A673 (cell line): ENCODE data around the gene PMM2.

ENCODE experiments used
- CTCF ChIP-seq: fragments of 300-800, 200-600 bp; sonication (generic); conservative IDR thresholded peaks from 2 replicates; pipeline ENCODE4 v1.5.1; 2017; ENCODE audit warnings: low read depth, mild to moderate bottlenecking, antibody characterized with exemption, low read length, moderate library complexity, mixed read lengths
- EZH2 ChIP-seq: fragments of 200-600 bp; sonication (generic); IDR thresholded peaks from 2 replicates; pipeline ENCODE4 v1.6.1; 2017; ENCODE audit warnings: borderline replicate concordance, low read depth, mild to moderate bottlenecking, mixed read lengths, antibody characterized with exemption, low read length; ENCODE audit not compliant: poor library complexity, severe bottlenecking

- TF ChIP-seq CTCF (no peak), EZH2 (no peak)
These were observed 48.2 kb downstream of the PMM2 start for GRCh38 chr16:8845699-8846298.
